C4-2B (cell line): ENCODE data around the gene CDKN2AIP.

ENCODE experiments used
- ZFX ChIP-seq: fragments of 450-650 bp; IDR thresholded peaks from 2 replicates; pipeline ENCODE4 v1.6.1; 2017
- TF ChIP-seq, protein P1 (sequence below): fragments of 450-650 bp; conservative IDR thresholded peaks from 2 replicates; pipeline ENCODE4 v1.5.1; 2017; ENCODE audit warnings: mild to moderate bottlenecking

DNA sequence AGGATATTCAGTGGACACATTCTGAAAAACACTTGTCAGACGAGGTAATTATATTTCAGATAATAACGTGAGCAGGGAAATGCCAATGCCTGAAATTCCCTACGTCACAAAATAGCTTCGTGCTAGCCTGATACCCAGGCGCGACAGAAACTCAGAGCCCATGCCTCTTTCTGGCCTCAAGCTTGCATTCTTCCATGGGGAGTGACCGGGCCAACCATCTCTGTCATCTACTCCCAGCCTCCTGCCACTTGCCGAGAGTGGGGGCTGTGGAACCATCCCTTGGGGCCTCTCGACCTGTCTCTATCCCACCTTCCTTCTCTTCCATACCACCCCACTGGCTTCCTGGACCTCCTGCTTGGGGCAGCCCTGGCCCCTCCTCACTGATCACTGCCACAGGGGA is 34.5 kb upstream of the CDKN2AIP start:
- TF ChIP-seq, protein P1, sequence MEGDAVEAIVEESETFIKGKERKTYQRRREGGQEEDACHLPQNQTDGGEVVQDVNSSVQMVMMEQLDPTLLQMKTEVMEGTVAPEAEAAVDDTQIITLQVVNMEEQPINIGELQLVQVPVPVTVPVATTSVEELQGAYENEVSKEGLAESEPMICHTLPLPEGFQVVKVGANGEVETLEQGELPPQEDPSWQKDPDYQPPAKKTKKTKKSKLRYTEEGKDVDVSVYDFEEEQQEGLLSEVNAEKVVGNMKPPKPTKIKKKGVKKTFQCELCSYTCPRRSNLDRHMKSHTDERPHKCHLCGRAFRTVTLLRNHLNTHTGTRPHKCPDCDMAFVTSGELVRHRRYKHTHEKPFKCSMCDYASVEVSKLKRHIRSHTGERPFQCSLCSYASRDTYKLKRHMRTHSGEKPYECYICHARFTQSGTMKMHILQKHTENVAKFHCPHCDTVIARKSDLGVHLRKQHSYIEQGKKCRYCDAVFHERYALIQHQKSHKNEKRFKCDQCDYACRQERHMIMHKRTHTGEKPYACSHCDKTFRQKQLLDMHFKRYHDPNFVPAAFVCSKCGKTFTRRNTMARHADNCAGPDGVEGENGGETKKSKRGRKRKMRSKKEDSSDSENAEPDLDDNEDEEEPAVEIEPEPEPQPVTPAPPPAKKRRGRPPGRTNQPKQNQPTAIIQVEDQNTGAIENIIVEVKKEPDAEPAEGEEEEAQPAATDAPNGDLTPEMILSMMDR: no peak
- TF ChIP-seq ZFX: no peak
